Neuronal stem cell (in vitro differentiated cells): Measurements from ENCODE around the gene PARN.
"Not testable (repeated sequence)": the region's sequence is repeated elsewhere in the genome, so short reads cannot be mapped to it uniquely, and the experiment has no call there.

ENCODE experiments used
- DNase-seq: peaks from one replicate; pipeline ENCODE4 v3.0.0-alpha.2; 2013; ENCODE audit warnings: low spot score
- H2AFZ ChIP-seq: one replicate; pipeline ENCODE4 v1.6.1; 2013; ENCODE audit warnings: mild to moderate bottlenecking, low read length, inconsistent platforms
- H2AK5ac ChIP-seq: 2 replicates; pipeline ENCODE4 v1.6.1; 2013; ENCODE audit warnings: low read depth, mild to moderate bottlenecking, inconsistent platforms, low read length, moderate library complexity, mixed read lengths
- H2BK120ac ChIP-seq: 2 replicates; pipeline ENCODE4 v1.6.1; 2013; ENCODE audit warnings: low read depth, mild to moderate bottlenecking, inconsistent platforms, low read length, moderate library complexity, mixed read lengths
- H2BK12ac ChIP-seq: one replicate; pipeline ENCODE4 v1.6.1; 2013; ENCODE audit warnings: low read length, inconsistent platforms
- H2BK15ac ChIP-seq: 2 replicates; pipeline ENCODE4 v1.6.1; 2013; ENCODE audit warnings: mild to moderate bottlenecking, low read length, inconsistent platforms, mixed read lengths
- H2BK5ac ChIP-seq: one replicate; pipeline ENCODE4 v1.6.1; 2013; ENCODE audit warnings: inconsistent platforms, mild to moderate bottlenecking, low read length, moderate library complexity
- H3K14ac ChIP-seq: one replicate; pipeline ENCODE4 v1.6.1; 2013; ENCODE audit warnings: low read length, inconsistent platforms
- H3K18ac ChIP-seq: 2 replicates; pipeline ENCODE4 v1.6.1; 2013; ENCODE audit warnings: low read length, inconsistent platforms
- H3K23ac ChIP-seq: 2 replicates; pipeline ENCODE4 v1.6.1; 2013; ENCODE audit warnings: low read depth, mild to moderate bottlenecking, mixed read lengths, low read length, inconsistent platforms; ENCODE audit not compliant: poor library complexity
- H3K27ac ChIP-seq: replicated peaks from 3 replicates; pipeline ENCODE4 v1.5.1; 2013; ENCODE audit warnings: low read length, inconsistent platforms
- H3K27me3 ChIP-seq, 3 experiments: 2 replicates each; pipeline ENCODE4 v1.6.1; 2013; ENCODE audit warnings: low read length in 3 of 3, mild to moderate bottlenecking in 2 of 3, inconsistent platforms in 1 of 3, low read depth in 1 of 3, mixed read lengths in 1 of 3, moderate library complexity in 1 of 3; ENCODE audit not compliant: control insufficient read depth in 3 of 3, insufficient read depth in 3 of 3
- H3K36me3 ChIP-seq, 2 donors: replicated peaks in 1 of 2; 2 replicates each; pipeline ENCODE4 v1.6.1; 2013; ENCODE audit warnings: low read length in 2 of 2; ENCODE audit not compliant: control insufficient read depth in 2 of 2, insufficient read depth in 2 of 2
- H3K4ac ChIP-seq: 2 replicates; pipeline ENCODE4 v1.6.1; 2013; ENCODE audit warnings: inconsistent platforms, mild to moderate bottlenecking, low read length, moderate library complexity
- H3K4me1 ChIP-seq, 2 donors: 1 replicate in 1 of 2; 2 replicates in 1 of 2; pipeline ENCODE4 v1.6.1; 2013; ENCODE audit warnings: low read length in 2 of 2, low read depth in 1 of 2; ENCODE audit not compliant: control insufficient read depth in 2 of 2, insufficient read depth in 1 of 2
- H3K4me2 ChIP-seq: one replicate; pipeline ENCODE4 v1.6.1; 2013; ENCODE audit warnings: mild to moderate bottlenecking, low read length, inconsistent platforms; ENCODE audit not compliant: insufficient read depth, poor library complexity, severe bottlenecking
- H3K4me3 ChIP-seq, 2 donors: 2 replicates each; pipeline ENCODE4 v1.5.1; 2013; ENCODE audit warnings: low read length in 2 of 2, mild to moderate bottlenecking in 2 of 2, inconsistent platforms in 1 of 2, moderate library complexity in 1 of 2
- H3K79me1 ChIP-seq: one replicate; pipeline ENCODE4 v1.6.1; 2013; ENCODE audit warnings: low read depth, mild to moderate bottlenecking, inconsistent platforms, low read length, moderate library complexity
- H3K9ac ChIP-seq: one replicate; pipeline ENCODE4 v1.6.1; 2013; ENCODE audit warnings: mild to moderate bottlenecking, low read depth, low read length, inconsistent platforms; ENCODE audit not compliant: poor library complexity
- H3K9me3 ChIP-seq, 2 donors: replicated peaks in 1 of 2; 2 replicates each; pipeline versions ENCODE3 to v1.6.1; 2013; ENCODE audit warnings: low read length in 2 of 2, mild to moderate bottlenecking in 2 of 2, inconsistent platforms in 1 of 2, low read depth in 1 of 2, mixed read lengths in 1 of 2, moderate library complexity in 1 of 2; ENCODE audit not compliant: control insufficient read depth in 2 of 2, insufficient read depth in 1 of 2
- H4K8ac ChIP-seq: one replicate; pipeline ENCODE4 v1.6.1; 2013; ENCODE audit warnings: low read depth, mild to moderate bottlenecking, inconsistent platforms, low read length, moderate library complexity
- H4K91ac ChIP-seq: one replicate; pipeline ENCODE4 v1.6.1; 2013; ENCODE audit warnings: low read length, low read depth, mild to moderate bottlenecking, inconsistent platforms; ENCODE audit not compliant: poor library complexity
- WGBS, 2 donors: extraction: QIAGEN DNeasy Blood & Tissue Kit; methylation state at CpG; one replicate each; pipeline ENCODE4 v1.1.7; 2013; ENCODE audit warnings: missing lambda C conversion rate in 2 of 2, mixed read lengths in 1 of 2; ENCODE audit not compliant: insufficient read length in 2 of 2, insufficient replicate concordance in 1 of 2; ENCODE audit errors: extremely low coverage in 2 of 2; 5-methylcytosine and 5-hydroxymethylcytosine counted together

Gene PARN

DNA sequence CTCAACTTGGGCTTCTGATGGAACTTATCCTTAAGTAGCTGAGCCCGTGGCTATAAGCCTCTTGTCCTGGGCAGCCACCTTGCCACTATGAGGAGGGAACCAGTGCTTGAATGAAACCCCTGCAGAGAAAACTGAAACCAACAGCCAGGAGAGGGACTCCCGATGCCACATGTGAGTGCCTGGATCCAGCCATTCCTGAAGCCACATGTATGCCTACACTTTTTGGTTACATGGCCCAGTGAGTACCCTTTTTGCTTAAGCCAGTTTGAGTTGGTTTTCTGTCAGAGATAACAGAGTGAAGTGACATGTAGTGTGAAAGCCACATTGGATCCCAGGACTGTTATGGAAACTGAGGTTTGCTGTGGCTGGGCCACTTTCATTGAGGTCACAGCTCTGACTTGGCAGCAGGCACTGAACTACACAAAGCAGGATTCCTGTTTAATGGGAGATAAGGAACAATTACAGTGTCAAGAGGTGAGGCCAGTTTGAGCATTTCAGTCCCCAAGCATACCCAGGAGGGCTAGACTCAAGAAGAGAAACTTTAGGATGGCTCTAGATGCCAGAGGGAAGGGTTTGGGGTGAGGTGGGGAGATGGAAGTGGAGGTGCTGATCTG is 222.2 kb downstream of the PARN start:
- Histone ChIP-seq H2AK5ac (no peak overlapping the region), H3K18ac (no peak overlapping the region), H3K4me2 (no peak overlapping the region), H3K79me1 (no peaks in the 10 kb centered on the region), H4K8ac (no peak overlapping the region), H4K91ac (no peak overlapping the region), H2AFZ (no peak overlapping the region), H3K27me3 (no peaks in the 10 kb centered on the region), H3K4me1 (no peaks in the 10 kb centered on the region), H3K4me3 (no peak overlapping the region), H3K9ac (no peak overlapping the region), H3K27ac (no peak overlapping the region), H3K23ac (no peak overlapping the region), H2BK5ac (no peak overlapping the region), H2BK15ac (no peak overlapping the region), H2BK120ac (no peak overlapping the region), H2BK12ac (no peak overlapping the region), H3K36me3 (no peaks in the 10 kb centered on the region), H3K9me3 (no peaks in the 10 kb centered on the region), H3K14ac (no peak overlapping the region), H3K4ac (no peak overlapping the region)
- no peak for DNase-seq
- WGBS, 2 donors = no CpG with 5 or more reads among the region's 2 CpGs

DNA sequence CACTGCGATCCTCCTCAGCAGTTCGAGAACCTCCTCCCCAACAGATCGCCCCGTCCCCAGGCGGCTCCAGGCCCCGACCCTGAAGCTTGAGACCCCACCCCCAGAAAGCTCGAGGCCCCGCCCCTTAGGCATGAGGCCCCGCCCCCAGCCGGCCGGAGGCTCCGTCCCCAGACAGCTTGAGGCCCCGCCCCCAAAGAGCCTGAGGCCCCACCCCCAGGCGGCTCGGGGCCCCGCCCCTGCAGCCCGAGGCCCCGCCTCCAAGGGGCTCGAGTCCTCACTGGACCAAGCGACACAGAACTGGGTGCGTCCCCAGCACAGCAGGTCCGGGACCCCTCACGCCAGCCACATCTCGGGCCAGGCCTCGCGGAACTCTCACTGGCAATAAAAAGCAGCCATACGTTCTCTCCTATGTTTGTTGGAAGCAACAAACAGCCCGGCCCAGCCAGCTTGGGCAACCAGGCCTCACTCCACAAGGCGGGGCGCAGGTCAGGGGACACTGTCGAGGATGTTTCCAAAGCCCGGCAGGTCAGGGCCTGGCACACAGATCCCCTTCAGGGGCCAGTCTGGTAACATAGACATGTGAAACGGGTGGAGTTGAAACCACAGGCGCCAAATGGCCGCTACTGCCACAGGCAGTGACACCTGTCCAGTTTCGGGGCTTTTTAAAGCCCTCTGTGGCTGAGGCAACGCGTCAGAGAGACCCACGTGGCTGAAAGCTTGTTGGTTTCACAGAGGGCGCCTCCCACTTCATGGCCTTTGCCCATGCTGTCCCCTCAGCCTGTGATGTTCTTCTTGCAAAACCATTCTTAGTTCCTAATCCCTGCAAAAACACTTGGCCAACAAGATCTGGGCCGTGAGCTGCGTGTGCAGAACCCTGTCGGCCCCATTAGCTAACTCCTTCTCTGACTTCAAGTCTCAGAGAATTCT is 224.2 kb downstream of the PARN start:
- Histone ChIP-seq H3K4ac (no peak overlapping the region), H3K4me3 (no peak overlapping the region), H3K18ac (peak overlapping the region; percentile 57), H3K23ac (no peak overlapping the region), H4K8ac (no peak overlapping the region), H2BK12ac (no peak overlapping the region), H4K91ac (no peak overlapping the region), H3K4me1 (no peaks in the 10 kb centered on the region), H3K9me3 (no peaks in the 10 kb centered on the region), H2BK15ac (no peak overlapping the region), H3K27ac (no peak overlapping the region), H3K14ac (no peak overlapping the region), H2AK5ac (no peak overlapping the region), H2BK5ac (no peak overlapping the region), H2AFZ (no peak overlapping the region), H3K36me3 (no peaks in the 10 kb centered on the region), H3K9ac (no peak overlapping the region), H3K27me3 (no peaks in the 10 kb centered on the region), H3K79me1 (no peaks in the 10 kb centered on the region), H2BK120ac (no peak overlapping the region), H3K4me2 (no peak overlapping the region)
- WGBS, 2 donors = no CpG with 5 or more reads among the region's 43 CpGs
- DNase-seq = peak; percentile 20

DNA sequence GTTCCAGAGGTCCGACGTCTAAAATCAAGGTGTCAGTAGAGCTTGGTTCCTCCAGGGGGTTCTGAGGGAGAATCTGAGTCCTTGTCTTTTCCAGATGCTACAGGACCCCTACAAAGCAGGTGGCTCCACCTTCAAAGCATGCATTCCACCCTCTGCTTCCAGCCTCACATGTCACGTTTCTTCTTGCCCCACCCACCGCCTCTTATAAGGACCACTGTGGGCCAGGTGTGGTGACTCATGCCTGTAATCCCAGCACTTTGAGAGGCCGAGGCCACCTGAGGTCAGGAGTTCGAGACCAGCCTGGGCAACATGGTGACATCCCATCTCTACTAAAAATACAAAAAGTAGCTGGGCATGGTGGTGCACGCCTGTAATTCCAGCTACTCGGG is 227.1 kb downstream of the PARN start:
- H3K27ac ChIP-seq, H3K36me3 ChIP-seq, H2BK5ac ChIP-seq, H3K9ac ChIP-seq, H2AFZ ChIP-seq, H3K79me1 ChIP-seq, H2AK5ac ChIP-seq, H2BK12ac ChIP-seq, H3K4me2 ChIP-seq, H3K27me3 ChIP-seq, H3K4me3 ChIP-seq, H2BK120ac ChIP-seq, H3K18ac ChIP-seq, H3K9me3 ChIP-seq, H3K4ac ChIP-seq, H3K14ac ChIP-seq, H4K91ac ChIP-seq, H2BK15ac ChIP-seq, H4K8ac ChIP-seq, H3K23ac ChIP-seq, DNase-seq, H3K4me1 ChIP-seq: not testable (repeated sequence)
- WGBS, 2 donors = no CpG with 5 or more reads among the region's 8 CpGs
